ENCODE data around the gene FKBP9.
"Not testable (repeated sequence)": the region's sequence is repeated elsewhere in the genome, so short reads cannot be mapped to it uniquely, and the experiment has no call there.

FKBP9 gene

DNA sequence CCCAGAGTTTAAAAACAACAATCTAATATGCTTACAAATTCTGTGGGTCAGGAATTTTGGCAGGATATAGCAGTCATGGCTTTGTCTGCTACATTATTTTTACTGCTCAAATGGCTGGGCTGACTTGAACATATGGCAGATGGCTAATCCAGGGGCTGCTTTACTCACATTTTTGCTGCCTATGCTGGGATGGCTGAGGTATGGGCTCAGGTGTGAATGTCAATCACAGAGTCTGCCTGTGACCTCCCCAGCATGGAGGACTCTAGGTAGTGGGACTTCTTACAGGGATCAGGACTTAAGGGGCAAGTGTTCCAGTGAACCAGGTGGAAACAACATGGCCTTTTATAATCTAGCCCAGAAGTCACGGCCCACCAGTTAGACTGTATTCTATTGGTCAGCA, 4.4 kb upstream of the FKBP9 start:
- DNase-seq (ENCODE audit: extremely low read depth in 1 of 2, low read depth in 1 of 2) = no peak

DNA sequence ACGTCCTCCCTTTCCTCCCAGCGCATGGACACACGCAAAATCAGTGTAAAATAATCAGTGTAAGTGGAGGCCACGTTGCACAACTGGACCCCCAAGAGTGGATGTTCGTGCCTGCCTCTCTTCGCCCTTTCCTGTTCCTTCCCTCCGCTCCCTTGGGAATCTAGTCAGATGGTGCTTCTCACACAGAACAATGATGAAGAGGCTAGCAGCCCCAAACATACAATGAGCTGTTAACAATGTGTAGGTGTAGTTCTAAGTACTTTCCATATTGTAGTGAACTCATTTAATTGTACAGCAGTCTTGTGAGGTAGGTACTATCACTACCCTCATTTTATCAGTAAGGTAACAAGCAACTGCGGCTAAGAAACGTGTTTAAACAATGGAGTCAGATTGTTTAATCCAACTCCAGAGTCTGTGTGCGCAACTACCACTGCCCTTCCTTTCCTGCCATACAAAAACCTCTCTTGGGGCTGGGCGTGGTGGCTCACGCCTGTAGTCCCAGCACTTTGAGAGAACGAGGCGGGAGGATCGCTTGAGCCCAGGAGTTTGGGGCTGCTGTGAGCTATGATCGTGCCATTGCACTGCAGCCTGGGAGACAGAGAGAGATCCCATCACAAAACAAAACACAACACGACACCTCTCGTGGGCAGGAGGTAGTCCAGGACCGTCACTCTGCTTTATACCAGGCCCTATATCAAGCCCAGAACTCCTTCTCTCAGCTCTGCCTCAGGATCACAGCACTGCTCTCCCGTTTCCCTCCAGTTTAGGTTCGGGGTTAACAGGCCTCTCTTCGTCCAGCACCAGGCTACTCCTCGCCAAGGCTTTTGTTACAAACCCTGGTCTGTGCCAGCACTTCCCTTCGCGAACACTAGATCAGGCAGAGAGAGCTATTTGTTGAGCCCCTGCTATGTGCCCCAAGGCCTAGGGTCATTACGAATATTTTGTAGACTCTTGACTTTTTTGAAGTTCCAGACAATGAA, 1.1 kb downstream of the FKBP9 start:
- DNase-seq (ENCODE audit: extremely low read depth in 1 of 2, low read depth in 1 of 2) = no peak

DNA sequence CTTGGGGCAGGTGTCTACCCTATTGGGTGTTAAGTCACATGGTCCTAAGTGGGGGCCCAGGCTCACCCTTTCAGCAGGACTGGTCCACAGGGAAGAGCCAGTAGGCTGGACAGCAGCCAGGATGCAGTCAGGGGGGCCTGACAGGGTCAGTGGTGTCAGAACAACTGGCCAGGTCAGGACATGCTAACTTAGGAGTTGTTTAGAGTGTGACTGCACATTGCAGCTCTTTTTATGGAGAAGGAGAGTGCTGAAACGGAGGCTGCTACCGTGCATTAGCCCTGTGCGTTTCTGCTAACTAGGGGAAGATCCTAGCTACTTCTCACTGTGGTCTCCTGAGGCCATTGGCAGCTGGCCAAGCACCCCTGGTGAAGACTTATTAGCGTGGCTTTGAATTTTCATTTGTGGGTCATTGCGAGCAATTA, 6.7 kb downstream of the FKBP9 start:
- DNase-seq (ENCODE audit: extremely low read depth in 1 of 2, low read depth in 1 of 2) = not testable (repeated sequence)

DNA sequence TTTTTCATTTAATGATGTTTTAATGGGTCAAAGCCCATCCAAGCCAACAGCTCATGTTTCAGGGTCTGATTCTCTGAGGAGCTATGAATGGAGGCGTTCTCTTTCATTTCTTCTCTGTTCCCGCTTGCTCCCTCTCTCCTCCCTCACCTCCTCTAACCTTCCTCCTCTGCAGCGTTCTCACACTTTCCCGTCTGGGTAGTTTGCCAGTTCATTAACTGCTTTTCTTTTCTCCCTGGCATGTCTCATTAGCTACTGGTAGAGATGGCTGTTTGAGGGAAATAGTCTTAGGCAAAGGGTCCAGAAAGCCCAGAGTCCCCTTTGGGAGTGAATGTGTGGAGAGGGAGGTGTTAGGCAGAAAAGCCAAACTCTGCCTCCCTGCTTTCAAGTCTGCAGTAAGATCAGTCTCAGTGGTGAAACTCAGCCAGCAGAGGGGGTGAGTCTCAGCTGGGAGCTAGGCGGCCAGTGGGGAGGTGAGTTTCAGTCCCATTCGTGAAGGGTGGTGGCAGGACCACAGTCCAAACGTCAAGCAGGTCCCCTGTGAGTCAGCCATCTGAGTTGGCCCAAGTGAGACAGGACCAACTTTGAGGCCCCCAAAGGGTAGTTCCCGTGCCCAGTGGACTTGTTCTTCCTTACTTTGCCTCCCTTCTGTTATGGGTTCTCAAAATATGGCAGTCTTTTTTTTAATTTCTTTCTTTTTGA, 7.4 kb downstream of the FKBP9 start:
- DNase-seq (ENCODE audit: extremely low read depth in 1 of 2, low read depth in 1 of 2) = not testable (repeated sequence)

DNA sequence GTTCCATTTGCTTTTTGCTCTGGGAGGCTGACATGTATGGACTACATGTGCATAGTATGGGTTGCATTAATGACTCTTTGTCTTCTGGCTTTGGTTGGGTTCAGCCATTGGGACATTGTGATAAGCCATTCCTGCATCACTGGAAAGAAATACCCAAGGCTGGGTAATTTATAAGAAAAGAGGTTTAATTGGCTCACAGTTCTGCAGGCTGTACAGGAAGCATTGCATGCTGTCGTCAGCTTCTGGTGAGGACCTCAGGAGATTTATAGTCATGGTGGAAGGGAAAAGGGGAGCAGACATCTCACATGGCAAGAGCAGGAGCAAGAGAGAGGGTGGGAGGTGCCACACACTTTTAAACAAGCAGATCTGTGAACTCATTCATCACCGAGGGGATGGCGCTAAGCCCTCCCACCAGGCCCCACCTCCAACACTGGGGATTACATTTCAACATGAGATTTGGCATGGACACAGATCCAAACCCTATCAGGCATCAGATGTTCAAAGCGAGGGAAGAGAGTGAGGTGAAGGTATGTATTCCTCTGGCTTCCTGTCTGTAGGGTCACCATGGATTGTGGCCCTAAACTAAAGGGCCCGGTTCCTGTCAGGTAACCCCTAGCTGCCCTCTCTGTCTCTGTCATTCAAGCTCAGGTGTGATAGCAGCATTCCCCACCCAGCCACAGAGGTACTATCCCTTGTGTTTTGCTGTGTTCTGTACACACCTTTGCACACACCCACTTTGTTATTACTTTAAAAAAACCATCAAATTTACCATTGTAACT, 9.4 kb downstream of the FKBP9 start:
- DNase-seq (ENCODE audit: extremely low read depth in 1 of 2, low read depth in 1 of 2) = not testable (repeated sequence)

DNA sequence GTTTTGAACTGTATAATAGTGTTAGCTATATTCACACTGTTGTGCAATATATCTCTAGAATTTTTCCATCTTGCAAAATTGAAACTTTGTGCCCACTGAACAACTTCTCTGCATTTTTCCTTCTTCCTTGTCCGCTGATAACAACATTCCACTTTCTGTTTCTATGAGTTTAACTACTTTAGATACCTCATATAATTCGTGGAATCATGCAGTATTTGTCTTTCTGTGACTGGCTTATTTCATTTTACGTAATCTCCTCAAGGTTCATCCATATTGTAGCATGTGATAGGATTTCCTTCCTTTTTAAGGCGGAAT, 10.0 kb downstream of the FKBP9 start:
- not testable (repeated sequence) for DNase-seq (ENCODE audit: extremely low read depth in 1 of 2, low read depth in 1 of 2)

DNA sequence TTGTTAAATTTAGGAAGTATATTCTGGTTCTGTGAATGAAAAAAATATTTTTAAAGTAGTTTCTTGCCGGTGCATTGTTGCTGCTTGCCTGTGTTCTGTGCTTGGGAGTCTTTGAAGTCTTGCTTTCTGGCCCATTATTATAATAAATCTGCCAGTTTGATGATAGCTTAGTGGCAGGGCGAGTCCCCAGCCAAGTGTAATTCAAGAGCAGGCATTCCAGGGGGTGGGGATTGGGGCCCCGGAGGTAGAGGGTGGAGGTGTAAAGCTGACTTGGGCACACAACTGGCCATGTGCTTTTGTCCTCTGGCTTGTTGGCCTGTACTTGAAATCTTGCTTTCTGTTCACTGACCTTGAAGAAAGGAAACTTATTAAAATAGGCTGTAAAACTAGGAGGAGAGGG, 14.7 kb downstream of the FKBP9 start:
- not testable (repeated sequence) for DNase-seq (ENCODE audit: extremely low read depth in 1 of 2, low read depth in 1 of 2)

DNA sequence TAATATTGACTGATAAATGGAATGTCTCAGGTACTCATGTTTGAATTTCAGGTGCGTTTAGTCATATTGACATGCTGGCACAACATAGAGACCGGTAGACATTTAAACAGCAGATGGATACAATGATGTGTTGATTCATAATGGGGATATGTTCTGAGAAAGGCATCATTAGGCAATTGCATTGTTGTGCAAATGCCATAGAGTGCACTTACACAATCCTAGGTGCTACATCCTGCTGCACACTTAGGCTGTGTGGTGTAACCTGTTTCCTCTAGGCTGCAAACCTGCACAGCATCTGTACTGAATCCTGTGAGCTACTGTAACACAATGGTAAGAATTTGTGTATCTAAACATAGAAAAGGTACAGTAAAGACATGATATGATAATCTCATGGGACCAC, 19.9 kb downstream of the FKBP9 start:
- DNase-seq (ENCODE audit: extremely low read depth in 1 of 2, low read depth in 1 of 2) = not testable (repeated sequence)

DNA sequence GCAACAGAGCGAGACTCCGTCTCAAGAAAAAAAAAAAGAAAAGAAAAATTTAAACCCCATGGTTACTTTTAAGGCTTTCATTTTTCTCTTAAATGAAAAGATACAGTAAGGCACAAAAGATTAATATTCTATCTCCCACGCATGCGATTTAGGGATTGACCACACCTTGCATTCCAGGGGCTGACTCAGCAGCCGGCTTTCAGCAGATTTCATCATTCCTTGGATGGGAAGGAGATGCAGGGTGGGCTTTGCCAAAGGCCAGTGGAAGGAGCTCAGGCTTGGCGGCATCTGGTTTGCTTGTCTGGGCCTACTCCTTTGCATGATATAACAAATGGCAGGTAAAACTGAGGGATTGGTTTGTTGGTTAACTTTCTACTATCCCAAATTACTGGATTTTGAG, 22.0 kb downstream of the FKBP9 start:
- DNase-seq (ENCODE audit: extremely low read depth in 1 of 2, low read depth in 1 of 2) = not testable (repeated sequence)

DNA sequence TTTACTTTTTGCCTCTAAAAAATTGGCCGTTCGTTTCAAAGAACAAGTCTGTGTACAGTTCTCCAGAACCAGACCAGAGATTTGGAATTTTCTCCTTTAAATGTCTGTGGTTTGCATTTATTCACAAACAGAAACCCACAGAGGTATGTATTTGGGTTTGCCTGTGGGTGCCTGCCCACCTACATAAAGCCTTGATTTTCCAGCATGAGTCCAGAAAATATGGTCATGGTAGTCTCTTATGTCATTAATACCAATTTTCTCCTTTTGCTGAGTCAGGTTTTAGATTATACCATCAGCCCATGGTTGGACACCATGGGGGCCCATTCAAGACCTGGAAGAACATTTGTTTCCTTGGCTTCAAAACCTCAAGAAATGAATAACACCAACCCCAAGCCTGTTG, 22.7 kb downstream of the FKBP9 start:
- not testable (repeated sequence) for DNase-seq (ENCODE audit: extremely low read depth in 1 of 2, low read depth in 1 of 2)

DNA sequence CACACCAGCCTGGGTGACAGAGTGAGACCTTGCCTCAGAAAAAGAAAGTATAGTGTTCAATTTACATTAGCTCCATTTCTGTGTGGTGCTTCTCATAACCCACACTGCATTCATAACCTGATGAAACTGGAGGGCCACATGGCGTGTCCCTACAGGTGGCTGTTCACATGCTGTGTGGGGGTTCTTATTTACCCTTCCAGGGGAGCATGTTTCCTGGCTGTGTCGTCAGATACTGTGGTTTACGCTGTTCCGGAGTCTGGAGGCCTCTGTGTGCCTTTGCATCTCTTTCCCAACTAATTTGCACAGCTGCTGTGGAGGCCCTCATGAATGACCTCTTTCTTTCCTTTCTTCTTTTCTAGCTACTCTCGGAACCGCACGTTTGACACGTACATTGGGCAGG, 30.9 kb downstream of the FKBP9 start:
- DNase-seq (ENCODE audit: extremely low read depth in 1 of 2, low read depth in 1 of 2) = not testable (repeated sequence)

DNA sequence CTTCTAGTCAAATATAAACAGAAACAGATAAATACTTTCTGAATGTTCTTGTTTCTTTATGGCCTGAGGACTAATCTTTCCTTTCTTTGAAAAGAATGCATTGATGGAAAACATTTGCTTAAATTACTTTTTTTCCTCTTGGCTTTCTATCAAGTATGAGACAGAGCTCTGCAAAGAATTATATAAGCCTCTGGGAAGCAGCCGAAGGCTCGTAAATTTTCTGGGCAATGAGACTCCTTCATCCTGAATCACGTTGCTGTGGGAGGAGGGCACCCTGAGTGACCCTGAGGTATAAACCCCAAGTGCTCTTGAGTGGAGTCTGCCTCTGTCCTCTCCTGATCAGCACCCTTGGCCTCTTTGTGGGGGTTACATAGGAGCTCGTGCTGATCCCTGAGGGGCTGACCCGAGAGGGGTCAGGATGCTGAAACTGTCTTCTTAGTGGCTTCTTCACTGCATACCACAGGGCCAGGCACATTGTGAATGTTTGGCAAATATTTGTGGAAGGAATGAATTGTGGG, 33.9 kb downstream of the FKBP9 start:
- DNase-seq (ENCODE audit: extremely low read depth in 1 of 2, low read depth in 1 of 2) = not testable (repeated sequence)

DNA sequence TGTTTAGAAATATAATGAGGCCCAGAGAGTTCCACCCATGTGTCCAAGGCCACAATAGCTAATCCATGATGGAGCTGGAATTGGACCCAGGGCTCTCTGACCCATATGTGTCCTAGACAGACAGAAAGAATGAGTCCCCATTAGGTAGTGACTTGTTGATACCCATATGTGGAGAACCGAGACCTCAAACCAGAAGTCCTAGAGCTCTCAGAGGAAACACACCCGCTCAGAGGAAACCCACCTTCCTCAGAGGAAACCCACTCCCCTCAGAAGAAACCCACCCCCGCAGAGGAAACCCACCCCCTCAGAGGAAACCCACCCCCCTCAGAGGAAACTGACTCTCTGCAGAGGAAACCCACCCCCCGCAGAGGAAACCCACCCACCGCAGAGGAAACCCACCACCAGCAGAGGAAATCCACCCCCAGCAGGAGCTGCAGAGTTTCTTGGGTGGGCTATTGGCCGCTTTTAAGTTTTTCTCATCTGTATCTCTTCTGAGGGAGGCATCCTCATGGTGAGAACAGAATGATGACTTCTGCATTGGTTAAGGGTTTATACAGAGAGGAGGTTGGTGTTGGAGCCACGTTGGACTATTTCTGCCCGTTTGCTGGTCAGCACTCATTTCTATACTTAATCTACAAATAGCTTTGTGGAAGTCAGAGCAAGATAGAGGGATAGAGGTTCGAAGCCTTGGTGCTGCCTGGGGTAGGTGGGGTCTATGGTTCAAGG, 34.9 kb downstream of the FKBP9 start:
- not testable (repeated sequence) for DNase-seq (ENCODE audit: extremely low read depth in 1 of 2, low read depth in 1 of 2)

DNA sequence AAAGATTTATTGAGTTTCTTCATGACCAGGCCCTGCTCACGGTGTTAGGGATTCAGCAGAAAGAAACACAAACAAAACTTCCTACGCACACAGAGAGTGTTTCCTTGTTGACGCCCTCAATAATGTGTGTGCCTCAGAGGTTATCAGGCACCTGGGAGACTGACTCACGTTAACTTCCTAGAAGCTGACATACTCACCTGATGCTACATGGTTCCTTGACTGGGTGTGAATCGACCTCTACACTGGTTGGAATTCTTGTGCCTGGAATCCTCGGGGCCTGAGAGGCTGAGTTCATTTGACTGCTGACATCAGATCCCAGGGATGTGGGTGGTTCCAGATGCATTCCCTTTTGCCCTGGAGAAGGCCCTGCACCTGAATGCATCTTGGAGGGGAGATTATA, 35.5 kb downstream of the FKBP9 start:
- DNase-seq (ENCODE audit: extremely low read depth in 1 of 2, low read depth in 1 of 2) = not testable (repeated sequence)

DNA sequence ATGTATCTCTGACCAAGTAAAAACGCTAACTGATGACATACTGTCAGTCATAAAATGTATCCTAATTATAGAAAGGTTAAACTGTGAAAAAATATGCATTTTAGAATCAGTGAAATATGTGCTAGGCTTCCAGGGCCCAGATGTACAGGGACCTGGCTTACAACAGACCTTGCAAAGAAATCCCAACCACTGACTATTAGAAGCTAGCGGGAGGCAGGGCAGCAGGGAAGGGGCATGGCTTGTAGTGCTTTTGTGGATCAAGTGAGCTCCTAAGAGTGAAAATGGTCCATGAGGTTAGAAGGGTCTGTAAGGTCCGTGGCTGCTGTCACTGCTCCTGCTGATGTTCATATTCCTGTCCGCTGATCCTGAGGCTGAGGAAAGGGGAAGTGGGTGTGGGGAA, 40.7 kb downstream of the FKBP9 start:
- DNase-seq (ENCODE audit: extremely low read depth in 1 of 2, low read depth in 1 of 2) = not testable (repeated sequence)

DNA sequence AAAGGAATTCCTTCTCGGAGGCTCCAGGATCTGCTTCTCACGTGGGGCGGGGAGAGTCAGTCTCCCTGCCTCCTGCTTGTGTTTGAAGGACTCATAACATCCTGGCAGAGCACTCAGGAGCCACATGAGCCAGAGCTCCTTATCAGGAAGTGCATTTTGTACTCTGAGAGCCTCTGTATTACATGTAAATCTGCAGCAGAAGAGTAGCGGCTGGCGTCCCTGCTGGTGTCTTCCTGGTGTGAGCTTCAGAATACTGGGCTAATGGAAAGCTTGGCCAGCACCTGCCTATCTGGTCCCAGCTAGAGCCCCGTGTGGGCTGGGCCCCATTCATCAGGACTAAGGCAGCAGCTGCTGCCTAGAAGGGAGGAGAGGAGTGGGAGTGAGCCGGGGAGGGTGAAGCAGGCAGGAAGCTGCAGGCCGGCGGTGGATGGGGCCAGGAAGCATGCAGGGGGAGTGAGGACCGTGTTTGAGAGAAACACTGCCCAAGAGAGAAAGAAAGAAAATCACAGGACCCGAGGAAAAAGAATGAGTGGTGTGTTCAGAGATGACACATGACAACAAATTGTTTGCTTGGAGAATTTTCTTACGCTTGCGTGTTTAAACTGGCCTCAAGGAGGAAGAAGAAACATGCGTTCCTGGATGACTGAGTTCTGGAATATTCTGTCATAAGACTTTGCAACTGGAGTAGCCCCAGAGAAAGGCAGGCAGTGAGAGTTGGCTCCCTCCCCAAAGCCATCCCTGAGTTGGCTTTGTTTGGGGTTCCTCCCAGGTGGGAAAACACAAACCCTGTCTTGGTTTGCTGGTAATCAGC, 41.3 kb downstream of the FKBP9 start:
- DNase-seq (ENCODE audit: extremely low read depth in 1 of 2, low read depth in 1 of 2) = not testable (repeated sequence)

DNA sequence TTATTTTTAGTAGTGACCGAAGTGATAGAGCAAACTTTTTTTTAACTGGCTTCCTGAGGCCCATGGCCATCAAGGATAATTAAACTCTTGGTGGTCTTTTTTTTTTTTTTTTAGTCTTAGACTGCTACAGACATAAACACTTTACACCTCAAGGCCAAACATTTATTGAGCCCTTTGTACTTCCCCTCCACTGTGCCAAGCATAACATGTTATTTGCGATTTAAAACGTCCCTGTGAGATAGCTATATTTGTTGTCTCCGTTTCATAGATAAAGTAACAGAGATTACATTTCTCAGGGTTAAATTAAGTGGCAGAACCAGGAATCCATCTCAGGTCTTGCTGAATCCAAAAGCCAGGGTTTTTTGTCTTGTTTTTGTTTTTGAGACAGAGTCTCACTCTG, 42.1 kb downstream of the FKBP9 start:
- not testable (repeated sequence) for DNase-seq (ENCODE audit: extremely low read depth in 1 of 2, low read depth in 1 of 2)

DNA sequence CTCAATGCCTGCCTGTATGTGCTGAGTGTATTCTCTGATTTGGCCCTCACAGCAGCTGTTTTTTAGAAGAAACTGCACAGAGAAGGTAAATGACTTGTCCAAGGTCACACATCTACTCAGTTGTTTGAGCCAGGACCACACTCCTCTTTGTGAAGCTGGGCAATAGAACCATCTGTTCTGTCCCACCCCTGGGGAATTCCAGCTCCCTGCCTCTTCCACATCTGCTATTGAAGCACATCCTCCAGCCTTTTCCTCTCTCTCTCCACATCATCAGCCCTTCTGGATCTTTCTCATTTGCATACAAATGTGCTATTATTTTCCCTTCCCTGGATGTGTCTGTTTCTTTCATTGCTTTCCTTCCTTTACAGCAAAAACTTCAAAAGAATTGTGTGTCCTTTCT, 45.9 kb downstream of the FKBP9 start:
- DNase-seq (ENCODE audit: extremely low read depth in 1 of 2, low read depth in 1 of 2) = not testable (repeated sequence)

DNA sequence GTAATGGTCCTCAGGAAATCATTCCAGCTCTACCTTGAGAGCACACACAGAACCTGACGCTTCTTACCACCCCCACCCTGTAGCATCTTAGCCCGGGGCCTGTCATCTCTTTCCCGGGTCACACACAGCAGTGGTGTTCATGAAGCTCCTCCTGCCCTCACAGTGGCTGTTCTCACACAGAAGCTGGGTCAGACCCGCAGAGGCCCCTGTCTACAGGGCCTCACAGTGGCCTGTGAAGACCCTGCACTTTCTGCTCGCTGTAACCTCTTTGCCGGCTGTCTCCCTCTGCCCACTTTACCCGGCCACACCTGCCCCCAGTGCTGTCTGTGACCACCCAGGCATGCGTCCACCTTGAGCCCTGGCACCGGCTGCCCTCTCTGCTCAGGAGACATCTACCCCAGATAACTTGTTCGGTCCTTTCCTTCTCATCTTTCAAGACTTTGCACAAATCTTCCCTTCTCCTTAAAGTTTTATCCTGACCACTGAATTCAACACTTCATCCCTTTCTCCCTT, 46.9 kb downstream of the FKBP9 start:
- DNase-seq (ENCODE audit: extremely low read depth in 1 of 2, low read depth in 1 of 2) = not testable (repeated sequence)

Data from stimulated activated CD8-positive, alpha-beta memory T cell treated with anti-CD3 and anti-CD28 coated beads, Interleukin-7, amount 100 ng/mL, for 48 hours (primary cell).